Stimulated activated CD4-positive, alpha-beta T cell treated with anti-CD3 and anti-CD28 coated beads, Interleukin-4, amount 100 ng/mL, for 1 hour (primary cell): ENCODE measurements around the gene LRG1.
A peak's percentile ranks its signal among the peaks of the same experiment; 100 is the strongest.
"Not testable (repeated sequence)": the region's sequence is repeated elsewhere in the genome, so short reads cannot be mapped to it uniquely, and the experiment has no call there.

Experiments
- DNase-seq: peaks from one replicate; pipeline ENCODE4 v3.0.0-alpha.2; 2020

The LRG1 gene

GRCh38 chr19:4550018-4550417 is 10.2 kb upstream of the LRG1 start:
- DNase-seq, result no peak

GRCh38 chr19:4548238-4548584 is 8.4 kb upstream of the LRG1 start:
- no peak for DNase-seq

- DNase-seq, result peak; percentile 24
These were observed 7.7 kb upstream of the LRG1 start for GRCh38 chr19:4547303-4548237.

- DNase-seq, result no peak
These were observed 4.2 kb upstream of the LRG1 start for GRCh38 chr19:4543842-4544647.

GRCh38 chr19:4542896-4543841 is 3.3 kb upstream of the LRG1 start:
- DNase-seq, result no peak

- DNase-seq, result not testable (repeated sequence)
These were observed 1.9 kb upstream of the LRG1 start for GRCh38 chr19:4541806-4542145.

GRCh38 chr19:4541114-4541805 is 1.4 kb upstream of the LRG1 start:
- DNase-seq, result no peak

GRCh38 chr19:4539169-4539692 is 605 bp downstream of the LRG1 start:
- DNase-seq, result no peak

GRCh38 chr19:4538601-4538954 is 1.3 kb downstream of the LRG1 start:
- no peak for DNase-seq

- DNase-seq, result no peak
These were observed 1.8 kb downstream of the LRG1 start for GRCh38 chr19:4537953-4538600.

- no peak for DNase-seq
These were observed 3.0 kb downstream of the LRG1 start for GRCh38 chr19:4536798-4537197.

GRCh38 chr19:4534836-4535658 is 4.8 kb downstream of the LRG1 start, which contains the start of gene PLIN5:
Gene PLIN5, minus strand, starts transcription at chr19:4535224. Its CDS starts 1,150 bp downstream, at chr19:4534074.
- peak; percentile 49 for DNase-seq

- no peak for DNase-seq
These were observed 5.9 kb downstream of the LRG1 start for GRCh38 chr19:4533835-4534424.

- no peak for DNase-seq
These were observed 6.5 kb downstream of the LRG1 start for GRCh38 chr19:4533334-4533733.

- DNase-seq, result no peak
These were observed 8.2 kb downstream of the LRG1 start for GRCh38 chr19:4531562-4532165.

- DNase-seq, result no peak
These were observed 9.8 kb downstream of the LRG1 start for GRCh38 chr19:4529924-4530522.

GRCh38 chr19:4528843-4529242 is 11.0 kb downstream of the LRG1 start:
- no peak for DNase-seq

GRCh38 chr19:4527377-4527776 is 12.5 kb downstream of the LRG1 start:
- DNase-seq, result not testable (repeated sequence)

- DNase-seq, result no peak
These were observed 14.3 kb downstream of the LRG1 start for GRCh38 chr19:4525563-4526002.
